Left ventricle myocardium inferior (tissue), 1 donor: Measurements from ENCODE around the gene POLR2F. TPM values are rescaled to one million over a fixed set of nuclear protein-coding genes. Genes with fewer than 3 reads are reported as not detected.

ENCODE experiments used
- DNase-seq: peaks from one replicate; pipeline ENCODE4 v3.0.0-alpha.2; 2020
- H3K27ac ChIP-seq: fragments of 200-600 bp; replicated peaks from 2 replicates; pipeline ENCODE4 v1.8.0; 2021
- H3K27me3 ChIP-seq: fragments of 200-600 bp; 2 replicates; pipeline ENCODE4 v1.8.0; 2021; ENCODE audit warnings: low read depth
- H3K36me3 ChIP-seq: fragments of 200-600 bp; 2 replicates; pipeline ENCODE4 v1.8.0; 2021
- H3K4me1 ChIP-seq: fragments of 200-600 bp; 2 replicates; pipeline ENCODE4 v1.8.0; 2021
- H3K4me3 ChIP-seq: fragments of 200-600 bp; 2 replicates; pipeline ENCODE4 v1.8.0; 2021; ENCODE audit warnings: mild to moderate bottlenecking, moderate library complexity
- H3K9me3 ChIP-seq: fragments of 200-600 bp; replicated peaks from 2 replicates; pipeline ENCODE4 v1.8.0; 2021
- intact Hi-C: fragments of 100-400 bp; cut with micrococcal nuclease; formaldehyde crosslinking; loops from one replicate; pipeline ENCODE4 v1.11.0; 2022
- total RNA-seq: library from RNA; stranded (reverse); fragmentation: NEBNext Ultra II Directional; extraction: Animal tissue kit (Norgen Biotek cat#: 25700); gene quantifications from one replicate; pipeline ENCODE4 v1.2.1, GENCODE V29; 2021
- TF ChIP-seq, protein P1 (sequence below): fragments of 200-600 bp; IDR thresholded peaks from 2 replicates; pipeline ENCODE4 v1.8.0; 2021; ENCODE audit warnings: antibody characterized with exemption, mild to moderate bottlenecking, borderline replicate concordance
- donor health status: DM: no; HTN: yes; CAD: no; lungs with severe emphysema.

The POLR2F gene
- total RNA-seq, 1 donor from 2014 or later: 79.3 TPM

GRCh38 chr22:37982938-37983859 is 29.7 kb downstream of the POLR2F start:
- Histone ChIP-seq H3K9me3 (no peaks in the 10 kb centered on the region), H3K36me3 (peaks cover 4% of the 10 kb centered on the region), H3K27ac (peak overlapping the region; percentile 27), H3K27me3 (no peaks in the 10 kb centered on the region), H3K4me3 (peak overlapping the region; percentile 40), H3K4me1 (peaks cover 13% of the 10 kb centered on the region)
- TF ChIP-seq, protein P1, sequence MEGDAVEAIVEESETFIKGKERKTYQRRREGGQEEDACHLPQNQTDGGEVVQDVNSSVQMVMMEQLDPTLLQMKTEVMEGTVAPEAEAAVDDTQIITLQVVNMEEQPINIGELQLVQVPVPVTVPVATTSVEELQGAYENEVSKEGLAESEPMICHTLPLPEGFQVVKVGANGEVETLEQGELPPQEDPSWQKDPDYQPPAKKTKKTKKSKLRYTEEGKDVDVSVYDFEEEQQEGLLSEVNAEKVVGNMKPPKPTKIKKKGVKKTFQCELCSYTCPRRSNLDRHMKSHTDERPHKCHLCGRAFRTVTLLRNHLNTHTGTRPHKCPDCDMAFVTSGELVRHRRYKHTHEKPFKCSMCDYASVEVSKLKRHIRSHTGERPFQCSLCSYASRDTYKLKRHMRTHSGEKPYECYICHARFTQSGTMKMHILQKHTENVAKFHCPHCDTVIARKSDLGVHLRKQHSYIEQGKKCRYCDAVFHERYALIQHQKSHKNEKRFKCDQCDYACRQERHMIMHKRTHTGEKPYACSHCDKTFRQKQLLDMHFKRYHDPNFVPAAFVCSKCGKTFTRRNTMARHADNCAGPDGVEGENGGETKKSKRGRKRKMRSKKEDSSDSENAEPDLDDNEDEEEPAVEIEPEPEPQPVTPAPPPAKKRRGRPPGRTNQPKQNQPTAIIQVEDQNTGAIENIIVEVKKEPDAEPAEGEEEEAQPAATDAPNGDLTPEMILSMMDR: peak; percentile 30
- intact Hi-C loops: no loop called here
- no peak for DNase-seq

GRCh38 chr22:37983860-37984791 is 30.6 kb downstream of the POLR2F start, which contains the start of gene SOX10:
Gene SOX10 (minus strand): TSS chr22:37984555. CDS start chr22:37983784, 771 bp downstream.
- Histone ChIP-seq H3K27ac (peak within 1 kb of the TSS; percentile 42), H3K9me3 (no peaks in the 10 kb centered on the region), H3K27me3 (no peaks in the 10 kb centered on the region), H3K4me1 (peaks cover 13% of the 10 kb centered on the region), H3K36me3 (peaks cover 4% of the 10 kb centered on the region), H3K4me3 (peak within 1 kb of the TSS; percentile 40)
- TF ChIP-seq, protein P1: no peak
- intact Hi-C loops: no loop called here
- DNase-seq: no peak

DNA sequence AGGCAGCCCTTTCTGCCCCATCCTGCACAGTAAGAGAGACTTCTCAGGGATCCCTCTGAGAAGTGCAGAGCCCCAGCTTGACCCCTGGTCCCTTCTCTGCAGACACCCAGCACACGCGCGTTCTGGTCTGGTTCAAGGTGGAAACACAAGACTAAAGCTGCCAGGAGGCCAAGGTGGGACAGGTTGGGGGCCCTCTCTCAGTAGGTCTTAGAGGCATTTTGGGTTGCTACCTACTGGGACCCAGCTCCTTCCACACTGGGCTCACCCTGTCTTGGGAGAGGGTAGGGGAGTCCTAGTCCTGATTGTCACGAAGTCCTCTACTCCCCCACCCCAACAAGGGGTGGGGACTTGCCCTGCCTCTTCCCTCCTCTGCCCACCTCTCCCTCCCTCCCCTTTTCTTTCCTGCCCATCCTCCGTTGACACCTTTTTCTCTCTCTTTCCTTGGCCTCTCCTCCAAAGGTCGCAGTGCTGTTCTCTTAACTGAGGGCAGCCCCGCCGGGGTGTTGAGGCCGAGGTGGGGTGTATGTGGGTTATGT is 31.6 kb downstream of the POLR2F start:
- intact Hi-C loops: no loop called here
- Histone ChIP-seq H3K27me3 (no peaks in the 10 kb centered on the region), H3K27ac (peak overlapping the region; percentile 42), H3K36me3 (peaks cover 4% of the 10 kb centered on the region), H3K4me3 (peak overlapping the region; percentile 23), H3K4me1 (peaks cover 17% of the 10 kb centered on the region), H3K9me3 (no peaks in the 10 kb centered on the region)
- no peak for DNase-seq
- TF ChIP-seq, protein P1: no peak

GRCh38 chr22:37985751-37986281 is 32.3 kb downstream of the POLR2F start:
- Histone ChIP-seq H3K4me1 (peaks cover 20% of the 10 kb centered on the region), H3K27ac (peak overlapping the region; percentile 23), H3K4me3 (peak overlapping the region; percentile 23), H3K36me3 (peaks cover 4% of the 10 kb centered on the region), H3K9me3 (no peaks in the 10 kb centered on the region), H3K27me3 (no peaks in the 10 kb centered on the region)
- DNase-seq: no peak
- intact Hi-C loops: no loop called here
- TF ChIP-seq, protein P1: no peak

GRCh38 chr22:37986371-37986770 is 32.9 kb downstream of the POLR2F start:
- no peaks in the 10 kb centered on the region for H3K27me3 ChIP-seq
- H3K36me3 ChIP-seq: peaks cover 4% of the 10 kb centered on the region
- peak overlapping the region; percentile 23 for H3K27ac ChIP-seq
- intact Hi-C loops: no loop called here
- TF ChIP-seq, protein P1: no peak
- H3K9me3 ChIP-seq: no peaks in the 10 kb centered on the region
- H3K4me3 ChIP-seq: peak overlapping the region; percentile 23
- no peak for DNase-seq
- H3K4me1 ChIP-seq: peaks cover 14% of the 10 kb centered on the region
